Thymus (tissue), 11 donors: ENCODE data around the gene GRB7. TPM values are rescaled to one million over a fixed set of nuclear protein-coding genes. Genes with fewer than 3 reads are reported as not detected.
A peak's percentile ranks its signal among the peaks of the same experiment; 100 is the strongest.

Experiments
- DNase-seq, 9 donors: peaks; one replicate each; pipeline ENCODE4 v3.0.0-alpha.2; 2013; ENCODE audit warnings: low spot score in 9 of 9, low read depth in 6 of 9, missing footprints in 1 of 9
- H3K27ac ChIP-seq, 2 donors: one replicate each; pipeline ENCODE4 v1.5.1; 2013; ENCODE audit warnings: control low read depth in 1 of 2, low read depth in 1 of 2, low read length in 1 of 2, mild to moderate bottlenecking in 1 of 2, moderate library complexity in 1 of 2
- H3K27me3 ChIP-seq, 2 donors: one replicate each; pipeline ENCODE4 v1.5.1; 2013; ENCODE audit warnings: low read length in 1 of 2; ENCODE audit not compliant: control insufficient read depth in 2 of 2, insufficient read depth in 1 of 2
- H3K36me3 ChIP-seq, 2 donors: one replicate each; pipeline ENCODE4 v1.5.1; 2013; ENCODE audit warnings: low read length in 1 of 2, mild to moderate bottlenecking in 1 of 2, moderate library complexity in 1 of 2; ENCODE audit not compliant: control insufficient read depth in 2 of 2, insufficient read depth in 2 of 2
- H3K4me1 ChIP-seq, 2 donors: one replicate each; pipeline ENCODE4 v1.5.1; 2013; ENCODE audit warnings: low read length in 2 of 2; ENCODE audit not compliant: control insufficient read depth in 2 of 2, insufficient read depth in 2 of 2
- H3K4me3 ChIP-seq, 2 donors: one replicate each; pipeline ENCODE4 v1.5.1; 2013; ENCODE audit warnings: low read length in 2 of 2, control low read depth in 1 of 2, mild to moderate bottlenecking in 1 of 2
- H3K9me3 ChIP-seq, 2 donors: one replicate each; pipeline ENCODE4 v1.5.1; 2013; ENCODE audit warnings: low read length in 1 of 2, mild to moderate bottlenecking in 1 of 2; ENCODE audit not compliant: control insufficient read depth in 2 of 2, insufficient read depth in 1 of 2
- WGBS: extraction: QIAGEN DNeasy Blood & Tissue Kit; methylation state at CpG from one replicate; pipeline ENCODE4 v1.1.7; 2013; 5-methylcytosine and 5-hydroxymethylcytosine counted together
- polyA plus RNA-seq: library from polyadenylated mRNA; stranded (reverse); fragments of 200-250 nt; gene quantifications from one replicate; pipeline ENCODE4 v1.2.3, GENCODE V29; 2013
- total RNA-seq: library from RNA; stranded (reverse); fragments of 120-200 nt; gene quantifications from one replicate; pipeline ENCODE4 v1.2.4, GENCODE V29; 2013
- donor health status: healthy.

Gene GRB7
- total and polyA plus RNA-seq, 2 donors: 1.3 to 4.1 TPM

DNA sequence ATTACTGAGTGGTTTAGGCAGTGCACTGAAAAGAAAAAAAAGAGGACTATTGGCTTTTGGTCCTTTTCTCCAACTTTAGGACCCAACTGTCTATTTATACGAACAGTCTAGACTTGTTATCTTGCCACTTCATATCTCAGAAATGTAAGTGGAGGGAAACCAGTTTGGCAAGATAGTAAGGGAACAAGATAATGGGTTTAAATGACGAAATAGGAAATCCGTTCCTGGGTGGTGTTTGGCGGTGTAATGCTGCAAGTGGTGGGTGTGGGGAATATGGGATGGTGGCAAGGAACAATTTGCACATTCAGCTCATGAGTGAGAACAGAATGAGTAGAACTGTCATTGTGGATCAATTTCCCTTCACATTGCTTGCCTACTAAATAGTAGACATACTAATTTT lies 44.7 kb downstream of the GRB7 start:
- no peak overlapping the region for H3K4me3 ChIP-seq
- no peak for DNase-seq
- H3K36me3 ChIP-seq: peaks cover 3 to 24% of the 10 kb centered on the region in 2 donors
- H3K4me1 ChIP-seq: peaks cover 16 to 45% of the 10 kb centered on the region in 2 donors
- no peaks in the 10 kb centered on the region for H3K27me3 ChIP-seq
- WGBS: 75% methylated on average over 4 of the region's 4 CpGs
- H3K9me3 ChIP-seq: no peaks in the 10 kb centered on the region
- no peak overlapping the region for H3K27ac ChIP-seq

DNA sequence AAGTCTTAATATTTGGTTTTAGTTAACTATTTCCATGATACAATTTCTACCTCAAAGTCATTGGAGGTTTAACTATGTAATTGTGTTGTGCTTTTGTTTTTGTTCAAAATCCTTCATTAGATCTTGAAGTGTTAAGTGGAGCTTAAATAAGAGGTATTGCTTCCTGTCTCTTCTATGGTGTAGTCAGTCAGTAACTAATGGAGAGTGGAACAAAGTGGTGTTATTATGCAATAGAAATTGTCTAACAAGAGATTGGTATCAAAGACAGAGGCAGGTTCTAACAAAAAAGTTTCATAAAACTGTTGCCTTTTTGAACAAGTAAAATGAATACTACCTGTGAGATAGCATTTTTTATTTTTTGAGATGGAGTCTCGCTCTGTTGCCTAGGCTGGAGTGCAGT lies 45.2 kb downstream of the GRB7 start:
- Histone ChIP-seq H3K27ac (no peak overlapping the region), H3K27me3 (no peaks in the 10 kb centered on the region), H3K4me1 (peaks cover 16 to 41% of the 10 kb centered on the region in 2 donors), H3K4me3 (no peak overlapping the region), H3K36me3 (peaks cover 5 to 29% of the 10 kb centered on the region in 2 donors), H3K9me3 (no peaks in the 10 kb centered on the region)
- DNase-seq: no peak
- WGBS: 97% methylated on average over 1 of the region's 1 CpG

- Histone ChIP-seq H3K4me3 (no peak overlapping the region), H3K4me1 (peaks cover 6 to 15% of the 10 kb centered on the region in 2 donors), H3K9me3 (no peaks in the 10 kb centered on the region), H3K36me3 (peaks cover 14 to 42% of the 10 kb centered on the region in 2 donors), H3K27me3 (no peaks in the 10 kb centered on the region), H3K27ac (no peak overlapping the region)
- DNase-seq: no peak
Measured at GRCh38 chr17:39787041-39787440, 49.3 kb downstream of the GRB7 start.

DNA sequence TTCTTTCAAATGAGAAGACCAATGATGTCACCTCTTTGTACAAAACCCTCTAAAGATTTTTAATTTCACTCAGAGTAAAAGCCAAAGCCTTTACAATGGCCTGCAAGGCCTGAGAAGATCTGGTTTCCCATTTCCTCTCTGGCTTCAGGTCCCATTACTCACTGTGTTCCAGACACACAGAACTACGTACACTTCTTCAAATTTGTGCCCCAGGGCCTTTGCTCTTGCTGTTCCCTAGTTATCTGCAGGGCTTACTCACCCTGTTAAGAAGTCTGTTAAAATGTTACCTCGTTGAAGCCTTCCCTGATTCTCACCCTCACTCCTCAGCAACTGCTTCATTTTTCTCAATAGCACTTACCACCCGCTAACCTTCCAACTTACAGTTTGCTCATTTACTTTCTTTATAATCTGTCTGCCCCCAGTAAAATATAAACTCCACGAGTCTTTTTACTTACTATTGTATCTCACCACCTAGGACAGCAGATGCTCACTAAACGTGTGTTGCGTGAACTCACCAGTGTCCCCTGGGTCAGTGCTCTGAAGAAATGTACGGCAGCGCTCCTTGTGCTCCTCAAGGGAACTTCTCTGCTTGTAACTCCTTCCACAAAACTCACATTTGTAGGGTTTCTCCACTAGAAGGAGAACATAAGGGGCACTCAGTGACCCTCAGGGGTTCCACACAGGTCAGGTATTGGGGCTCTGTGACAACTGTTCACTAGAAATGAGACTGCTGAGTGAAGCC lies 50.2 kb downstream of the GRB7 start:
- Histone ChIP-seq H3K4me3 (no peak overlapping the region), H3K27me3 (no peaks in the 10 kb centered on the region), H3K9me3 (no peaks in the 10 kb centered on the region), H3K36me3 (peaks cover 14 to 46% of the 10 kb centered on the region in 2 donors), H3K4me1 (peaks cover 6 to 18% of the 10 kb centered on the region in 2 donors), H3K27ac (no peak overlapping the region)
- WGBS: 95% methylated on average over 8 of the region's 8 CpGs
- no peak for DNase-seq

DNA sequence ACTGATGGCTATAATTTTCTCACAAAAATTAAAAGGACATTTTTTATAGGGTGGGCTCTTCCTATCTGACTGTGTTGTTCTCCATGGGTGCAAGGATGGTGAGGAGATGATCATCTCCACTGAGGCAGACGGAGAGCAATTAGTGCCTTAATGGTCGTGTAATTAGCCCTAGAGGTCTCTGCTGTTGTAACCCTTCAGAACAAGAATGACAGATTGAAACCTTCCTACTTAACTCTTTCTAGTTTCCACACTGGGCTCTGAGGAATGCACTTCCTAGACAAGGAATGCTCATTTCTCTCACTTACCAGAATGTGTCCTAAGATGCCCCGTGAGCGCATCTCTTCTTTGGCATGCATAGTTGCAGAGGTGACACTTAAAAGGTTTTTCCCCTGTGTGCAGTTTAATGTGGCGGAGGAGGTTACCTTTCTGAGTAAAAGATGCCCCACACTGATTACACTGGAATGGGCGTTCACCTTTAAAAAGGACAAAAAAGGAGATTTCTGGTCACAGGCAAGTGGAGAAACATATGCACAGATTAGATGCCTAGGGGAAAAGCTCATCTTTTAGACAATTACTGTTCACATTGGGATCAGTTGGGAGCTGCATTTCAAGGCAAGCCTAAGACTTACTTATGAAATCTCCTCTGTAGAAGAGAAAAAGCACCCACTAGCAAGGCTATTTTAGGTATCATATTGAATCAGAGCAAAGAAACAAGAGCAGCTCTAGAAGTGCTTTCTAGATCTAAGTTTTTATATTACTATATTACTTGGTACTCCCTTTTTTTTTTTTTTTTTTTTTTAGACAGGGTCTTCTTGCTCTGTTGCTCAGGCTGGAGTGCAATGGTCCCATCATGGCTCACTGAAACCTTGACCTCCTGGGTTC lies 53.6 kb downstream of the GRB7 start:
- 77% methylated on average over 6 of the region's 6 CpGs for whole genome bisulfite sequencing
- Histone ChIP-seq H3K36me3 (peaks cover 11 to 36% of the 10 kb centered on the region in 2 donors), H3K27ac (peak overlapping the region in 1 of 2 donors; percentile 54), H3K4me1 (peaks cover 22 to 42% of the 10 kb centered on the region in 2 donors), H3K9me3 (no peaks in the 10 kb centered on the region), H3K4me3 (no peak overlapping the region), H3K27me3 (no peaks in the 10 kb centered on the region)
- DNase-seq: peak in 1 of 9 donors; percentile 47

DNA sequence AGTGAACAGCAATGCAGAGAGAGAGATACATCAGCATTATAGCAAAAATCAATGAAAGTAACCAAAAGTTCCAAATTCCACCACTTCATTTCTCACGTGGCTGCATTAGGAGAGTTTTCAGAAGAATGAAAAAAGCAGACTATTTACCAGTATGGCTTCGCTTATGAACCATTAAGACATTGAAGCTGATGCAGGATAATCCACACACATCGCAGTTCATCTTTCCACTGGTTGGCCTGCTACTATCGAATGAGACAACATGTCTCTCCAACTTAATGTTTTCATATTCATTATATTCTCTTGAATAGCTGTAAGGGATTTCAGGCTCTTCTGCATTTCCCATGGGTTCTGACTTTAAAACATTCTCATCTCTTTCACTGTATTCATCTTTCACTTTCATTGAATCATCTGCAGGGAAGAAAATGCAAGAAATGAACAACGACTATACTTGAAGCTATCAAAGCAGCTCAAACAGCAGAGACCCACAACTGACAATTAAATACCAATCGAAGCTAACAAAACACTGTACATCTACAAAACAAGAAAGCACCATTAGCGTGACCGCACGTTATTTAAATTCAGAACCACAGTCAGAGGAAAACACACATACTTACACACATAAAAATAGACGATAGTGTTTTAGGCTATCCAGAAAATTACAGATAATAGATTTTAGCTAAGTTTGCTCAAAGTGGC lies 54.9 kb downstream of the GRB7 start:
- 91% methylated on average over 10 of the region's 10 CpGs for WGBS
- H3K4me3 ChIP-seq: no peak overlapping the region
- H3K9me3 ChIP-seq: no peaks in the 10 kb centered on the region
- DNase-seq: no peak
- no peaks in the 10 kb centered on the region for H3K27me3 ChIP-seq
- peak overlapping the region in 1 of 2 donors; percentile 95 for H3K27ac ChIP-seq
- peaks cover 11 to 28% of the 10 kb centered on the region in 2 donors for H3K36me3 ChIP-seq
- peaks cover 22 to 42% of the 10 kb centered on the region in 2 donors for H3K4me1 ChIP-seq

DNA sequence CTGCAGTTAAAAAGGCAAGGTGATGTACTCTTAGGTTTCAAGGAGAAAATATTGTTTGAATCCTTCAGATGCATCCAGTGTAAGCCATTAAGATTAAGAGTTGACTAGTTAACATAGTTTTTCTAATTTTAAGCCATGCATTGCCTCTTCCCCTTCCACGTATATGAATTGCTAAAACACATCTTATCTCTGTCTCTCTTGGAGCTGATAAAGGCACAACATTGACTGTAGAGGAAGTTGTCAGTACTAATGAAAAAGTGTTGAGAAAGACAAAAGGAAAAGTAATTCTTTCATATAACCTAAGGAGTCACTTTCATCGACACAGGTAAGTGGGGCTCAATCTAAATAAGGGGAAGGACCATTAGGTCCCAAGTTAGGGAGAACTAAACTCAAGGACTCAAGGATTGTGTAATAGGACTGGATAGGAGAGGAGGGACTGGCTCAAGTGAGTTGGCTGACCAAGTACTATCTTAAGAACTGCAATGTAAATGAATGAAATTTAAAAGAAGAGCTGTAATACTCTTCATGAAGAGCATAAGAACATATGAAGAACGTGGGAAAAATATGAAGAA lies 55.6 kb downstream of the GRB7 start:
- H3K36me3 ChIP-seq: peaks cover 7 to 21% of the 10 kb centered on the region in 2 donors
- H3K27me3 ChIP-seq: no peaks in the 10 kb centered on the region
- no peak overlapping the region for H3K4me3 ChIP-seq
- no peak for DNase-seq
- no peaks in the 10 kb centered on the region for H3K9me3 ChIP-seq
- H3K27ac ChIP-seq: peak overlapping the region; percentile 64 to 95
- peaks cover 22 to 42% of the 10 kb centered on the region in 2 donors for H3K4me1 ChIP-seq
- WGBS: 65% methylated on average over 3 of the region's 3 CpGs

GRCh38 chr17:39794249-39794970 lies 56.7 kb downstream of the GRB7 start:
- H3K27ac ChIP-seq: peak overlapping the region; percentile 68 to 95
- H3K36me3 ChIP-seq: peaks cover 4 to 21% of the 10 kb centered on the region in 2 donors
- H3K4me1 ChIP-seq: peaks cover 30 to 51% of the 10 kb centered on the region in 2 donors
- H3K9me3 ChIP-seq: no peaks in the 10 kb centered on the region
- WGBS: 11% methylated on average over 2 of the region's 2 CpGs
- no peak overlapping the region for H3K4me3 ChIP-seq
- no peaks in the 10 kb centered on the region for H3K27me3 ChIP-seq
- peak in 3 of 9 donors; percentile 43 to 79 (median 58) for DNase-seq
